ENCODE results near the gene ACAT2. TPM values are rescaled to one million over a fixed set of nuclear protein-coding genes. Genes with fewer than 3 reads are reported as not detected.
"Not testable (repeated sequence)": the region's sequence is repeated elsewhere in the genome, so short reads cannot be mapped to it uniquely, and the experiment has no call there.

The ACAT2 gene
- total RNA-seq, 4 donors from 2014 or later: 8.2 to 19.8 (median 13.8) TPM

DNA sequence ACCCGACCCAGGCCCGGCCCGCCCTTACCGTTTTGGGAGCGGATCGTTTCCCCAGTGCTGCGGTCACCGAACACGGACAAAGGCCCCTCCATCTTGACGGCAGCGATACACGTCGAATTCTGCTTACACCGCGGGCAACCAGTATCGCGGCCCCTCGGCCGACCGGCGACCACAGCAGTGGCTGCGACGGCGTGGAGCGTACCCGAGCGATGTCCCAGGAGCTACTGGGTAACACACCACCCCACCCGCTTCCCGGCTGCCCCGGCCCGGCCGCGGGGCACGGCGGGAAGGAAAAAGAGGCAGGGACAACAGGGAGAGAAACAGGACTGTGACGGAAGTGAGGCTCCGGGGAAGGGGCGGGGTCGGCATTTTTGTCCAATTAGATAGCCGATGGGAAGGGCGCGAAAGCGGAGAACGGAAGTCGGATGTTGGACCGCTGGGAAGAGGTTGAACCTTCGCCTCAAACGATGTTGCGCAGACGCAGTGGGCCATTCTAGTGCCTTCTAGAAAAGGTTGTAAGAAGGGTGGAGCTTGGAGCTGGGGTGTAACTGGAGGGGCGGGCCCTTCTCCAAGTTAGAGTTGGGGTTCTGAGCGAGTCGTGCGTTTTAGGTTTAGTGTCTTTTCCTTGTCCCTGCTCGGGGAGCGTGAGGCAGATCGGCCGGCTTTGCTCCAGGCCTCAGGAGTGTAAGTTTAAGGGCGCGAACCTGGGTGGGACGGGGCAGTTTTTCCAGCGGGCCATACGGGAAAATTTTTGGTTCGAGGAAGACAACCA is 27.7 kb downstream of the ACAT2 start, which contains the start of gene TCP1:
Gene TCP1 (minus strand): TSS at position 226 of the 772 bp plus-strand sequence. CDS start 134 bp downstream, at position 92.
- Histone ChIP-seq H3K9me3 (no peaks in the 10 kb centered on the region), H3K27ac (peak within 1 kb of the TSS; percentile 92 to 100 (median 99)), H3K4me1 (peaks cover 27 to 50% (median 38%) of the 10 kb centered on the region in 4 donors), H3K27me3 (no peaks in the 10 kb centered on the region), H3K36me3 (peaks cover 0 to 36% (median 10%) of the 10 kb centered on the region in 4 donors), H3K4me3 (peak within 1 kb of the TSS; percentile 80 to 98 (median 82))
- peak; percentile 100 for DNase-seq
- WGBS, 2 donors (ENCODE audit: low coverage in 1 of 2): 0% methylated on average over 58 of the region's 64 CpGs; no CpG with 5 or more reads in 1 of the 2 donors
- in situ Hi-C loops (cut with MboI; ENCODE audit: low pct_ligation_motif_present in 1 of 4, low pct_unique_long_range_greater_than_20kb in 1 of 4, low sequenced_read_pairs in 3 of 4): loop anchor here in 2 of 4 donors (25.0 kb wide), 1 partner anchor 102 kb away; the partner anchor contains the start of gene SOD2 (in 2 of the 2)
- intact Hi-C loops (cut with DNase I; ENCODE audit: low total_unique reads): loop anchor here (2.0 kb wide), 1 partner anchor 99 kb away; no protein-coding TSS in a partner anchor
- no peak for TF ChIP-seq EP300 (IDR thresholded peaks at IDR 0.05; ENCODE audit: low read depth)
- peak; percentile 98 for TF ChIP-seq POLR2A (IDR thresholded peaks at IDR 0.05)
- peak; percentile 98 to 99 (median 99) for TF ChIP-seq POLR2AphosphoS5 (IDR thresholded peaks at IDR 0.05)
- TF ChIP-seq CTCF (IDR thresholded peaks at IDR 0.05): no peak

- DNase-seq: peak; percentile 95
- Histone ChIP-seq H3K36me3 (peaks cover 0 to 33% (median 9%) of the 10 kb centered on the region in 4 donors), H3K27ac (peak within 1 kb of the TSS; percentile 92 to 100 (median 99)), H3K4me3 (peak within 1 kb of the TSS; percentile 80 to 98 (median 82)), H3K9me3 (no peaks in the 10 kb centered on the region), H3K4me1 (peaks cover 27 to 50% (median 38%) of the 10 kb centered on the region in 4 donors), H3K27me3 (no peaks in the 10 kb centered on the region)
- WGBS, 2 donors (ENCODE audit: low coverage in 1 of 2): 0% methylated on average over 1 to 47 of the region's 56 CpGs
- intact Hi-C loops (cut with DNase I; ENCODE audit: low total_unique reads): loop anchor here (2.0 kb wide), 1 partner anchor 100 kb away; no protein-coding TSS in a partner anchor
- in situ Hi-C loops (cut with MboI; ENCODE audit: low pct_ligation_motif_present in 1 of 4, low pct_unique_long_range_greater_than_20kb in 1 of 4, low sequenced_read_pairs in 3 of 4): loop anchor here in 2 of 4 donors (25.0 kb wide), 1 partner anchor 103 kb away; the partner anchor contains the start of gene SOD2 (in 2 of the 2)
- TF ChIP-seq EP300 (IDR thresholded peaks at IDR 0.05; ENCODE audit: low read depth) (no peak), POLR2AphosphoS5 (IDR thresholded peaks at IDR 0.05) (peak; percentile 85 to 90 (median 88)), POLR2A (IDR thresholded peaks at IDR 0.05) (peak; percentile 57), CTCF (IDR thresholded peaks at IDR 0.05) (peak in 1 of 5 experiments; percentile 5)
Measured at GRCh38 chr6:159790149-159790955, 28.5 kb downstream of the ACAT2 start, which contains the start of gene MRPL18. MRPL18 (plus strand) TSS chr6:159790467; CDS start chr6:159790588, 121 bp downstream.

DNA sequence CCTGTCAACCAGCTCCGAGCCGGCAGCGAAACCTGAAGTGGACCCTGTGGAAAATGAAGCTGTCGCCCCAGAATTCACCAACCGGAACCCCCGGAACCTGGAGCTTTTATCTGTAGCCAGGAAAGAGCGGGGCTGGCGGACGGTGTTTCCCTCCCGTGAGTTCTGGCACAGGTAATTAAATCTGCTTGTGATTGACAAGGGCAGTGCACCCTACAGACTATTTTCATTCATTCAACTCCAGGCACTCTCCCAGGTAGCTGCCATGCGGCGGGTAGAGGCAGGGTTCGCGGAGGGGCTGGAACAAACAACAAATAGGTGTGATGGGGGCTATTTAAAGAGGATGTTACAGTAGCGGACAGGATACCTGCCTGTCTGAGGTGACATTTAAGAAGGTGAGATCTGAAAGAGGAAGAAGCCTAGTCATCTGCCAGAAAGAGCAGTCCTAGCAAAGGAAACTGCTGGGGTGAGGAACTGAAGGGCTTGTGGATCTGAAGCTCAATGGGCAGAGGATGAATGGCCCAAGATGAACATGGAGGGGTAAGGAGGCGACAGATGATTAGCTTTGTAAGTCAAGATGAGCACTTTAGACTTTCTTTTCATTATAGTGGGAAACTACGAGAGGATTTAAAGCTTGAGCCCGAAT is 29.2 kb downstream of the ACAT2 start:
- intact Hi-C loops (cut with DNase I; ENCODE audit: low total_unique reads): loop anchor here (2.0 kb wide), 1 partner anchor 100 kb away; no protein-coding TSS in a partner anchor
- in situ Hi-C loops (cut with MboI; ENCODE audit: low pct_ligation_motif_present in 1 of 4, low pct_unique_long_range_greater_than_20kb in 1 of 4, low sequenced_read_pairs in 3 of 4): loop anchor here in 2 of 4 donors (25.0 kb wide), 1 partner anchor 104 kb away; the partner anchor contains the start of gene SOD2 (in 2 of the 2)
- peak; percentile 28 for DNase-seq
- 10 to 23% methylated on average over 6 to 17 of the region's 18 CpGs for WGBS, 2 donors (ENCODE audit: low coverage in 1 of 2)
- H3K4me3 ChIP-seq: peak overlapping the region; percentile 80 to 84 (median 82)
- H3K4me1 ChIP-seq: peaks cover 27 to 49% (median 37%) of the 10 kb centered on the region in 4 donors
- H3K27ac ChIP-seq: peak overlapping the region; percentile 92 to 100 (median 99)
- TF ChIP-seq POLR2AphosphoS5 (IDR thresholded peaks at IDR 0.05): no peak
- no peak for TF ChIP-seq CTCF (IDR thresholded peaks at IDR 0.05)
- no peak for TF ChIP-seq POLR2A (IDR thresholded peaks at IDR 0.05)
- no peak for TF ChIP-seq EP300 (IDR thresholded peaks at IDR 0.05; ENCODE audit: low read depth)
- H3K9me3 ChIP-seq: no peaks in the 10 kb centered on the region
- H3K27me3 ChIP-seq: no peaks in the 10 kb centered on the region
- H3K36me3 ChIP-seq: peaks cover 0 to 25% (median 5%) of the 10 kb centered on the region in 4 donors

DNA sequence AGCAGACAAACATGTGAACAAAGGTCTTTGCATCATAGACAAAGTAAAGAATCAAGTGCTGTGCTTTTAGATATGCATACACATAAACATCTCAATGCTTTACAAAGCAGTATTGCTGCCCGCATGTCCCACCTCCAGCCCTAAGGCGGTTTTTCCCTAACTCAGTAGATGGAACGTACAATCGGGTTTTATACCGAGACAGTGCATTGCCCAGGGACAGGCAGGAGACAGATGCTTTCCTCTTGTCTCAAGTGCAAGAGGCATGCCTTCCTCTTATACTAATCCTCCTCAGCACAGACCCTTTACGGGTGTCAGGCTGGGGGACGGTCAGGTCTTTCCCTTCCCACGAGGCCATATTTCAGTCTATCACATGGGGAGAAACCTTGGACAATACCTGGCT is 33.1 kb downstream of the ACAT2 start:
- intact Hi-C loops (cut with DNase I; ENCODE audit: low total_unique reads): not testable (repeated sequence)
- H3K36me3 ChIP-seq: peaks cover 0 to 17% (median 7%) of the 10 kb centered on the region in 4 donors
- 57 to 90% methylated on average over 3 to 8 of the region's 8 CpGs for WGBS, 2 donors (ENCODE audit: low coverage in 1 of 2)

More for the DNA sequence above, 33.1 kb downstream of the ACAT2 start:
- not testable (repeated sequence) for H3K9me3 ChIP-seq, H3K27ac ChIP-seq, H3K27me3 ChIP-seq, DNase-seq, H3K4me3 ChIP-seq
- in situ Hi-C loops (cut with MboI; ENCODE audit: low pct_ligation_motif_present in 1 of 4, low pct_unique_long_range_greater_than_20kb in 1 of 4, low sequenced_read_pairs in 3 of 4): loop anchor here in 2 of 4 donors (25.0 kb wide), 1 partner anchor 108 kb away; the partner anchor contains the start of gene SOD2 (in 2 of the 2)
- peaks cover 17 to 24% (median 21%) of the 10 kb centered on the region in 4 donors for H3K4me1 ChIP-seq
